Parathyroid adenoma (tissue), 2 donors: ENCODE data around the gene COX6B1.
A peak's percentile ranks its signal among the peaks of the same experiment; 100 is the strongest.

ENCODE experiments used
- H2AFZ ChIP-seq: fragments of 300-600 bp; sonication (generic); one replicate; pipeline ENCODE4 v1.7.0; 2017; ENCODE audit warnings: antibody characterized with exemption, mild to moderate bottlenecking
- H3K27ac ChIP-seq: fragments of 300-600 bp; sonication (generic); one replicate; pipeline ENCODE4 v1.7.0; 2017
- H3K27me3 ChIP-seq: fragments of 300-600 bp; sonication (generic); one replicate; pipeline ENCODE4 v1.7.0; 2017; ENCODE audit warnings: low read length; ENCODE audit not compliant: control insufficient read depth, insufficient read depth
- H3K36me3 ChIP-seq: fragments of 300-600 bp; sonication (generic); one replicate; pipeline ENCODE4 v1.7.0; 2017; ENCODE audit warnings: low read length; ENCODE audit not compliant: control insufficient read depth, insufficient read depth
- H3K4me1 ChIP-seq: fragments of 300-600 bp; sonication (generic); one replicate; pipeline ENCODE4 v1.7.0; 2017; ENCODE audit warnings: control low read depth
- H3K4me2 ChIP-seq: fragments of 300-600 bp; sonication (generic); one replicate; pipeline ENCODE4 v1.7.0; 2017; ENCODE audit warnings: low read length
- H3K4me3 ChIP-seq: fragments of 300-600 bp; sonication (generic); one replicate; pipeline ENCODE4 v1.7.0; 2017; ENCODE audit warnings: low read depth, low read length
- H3K79me2 ChIP-seq: fragments of 300-600 bp; sonication (generic); one replicate; pipeline ENCODE4 v1.7.0; 2017; ENCODE audit warnings: control low read depth
- H3K9ac ChIP-seq: fragments of 300-600 bp; sonication (generic); one replicate; pipeline ENCODE4 v1.7.0; 2017; ENCODE audit warnings: mild to moderate bottlenecking
- H3K9me3 ChIP-seq: fragments of 300-600 bp; sonication (generic); one replicate; pipeline ENCODE4 v1.7.0; 2017; ENCODE audit warnings: low read length; ENCODE audit not compliant: control insufficient read depth
- TF ChIP-seq, protein P1 (sequence below): fragments of 300-600 bp; sonication (generic); IDR thresholded peaks from one replicate; pipeline ENCODE4 v1.7.0; 2017; ENCODE audit warnings: antibody characterized with exemption, mild to moderate bottlenecking
- donor health status: primary hyperparathyroidism.

Gene COX6B1

DNA sequence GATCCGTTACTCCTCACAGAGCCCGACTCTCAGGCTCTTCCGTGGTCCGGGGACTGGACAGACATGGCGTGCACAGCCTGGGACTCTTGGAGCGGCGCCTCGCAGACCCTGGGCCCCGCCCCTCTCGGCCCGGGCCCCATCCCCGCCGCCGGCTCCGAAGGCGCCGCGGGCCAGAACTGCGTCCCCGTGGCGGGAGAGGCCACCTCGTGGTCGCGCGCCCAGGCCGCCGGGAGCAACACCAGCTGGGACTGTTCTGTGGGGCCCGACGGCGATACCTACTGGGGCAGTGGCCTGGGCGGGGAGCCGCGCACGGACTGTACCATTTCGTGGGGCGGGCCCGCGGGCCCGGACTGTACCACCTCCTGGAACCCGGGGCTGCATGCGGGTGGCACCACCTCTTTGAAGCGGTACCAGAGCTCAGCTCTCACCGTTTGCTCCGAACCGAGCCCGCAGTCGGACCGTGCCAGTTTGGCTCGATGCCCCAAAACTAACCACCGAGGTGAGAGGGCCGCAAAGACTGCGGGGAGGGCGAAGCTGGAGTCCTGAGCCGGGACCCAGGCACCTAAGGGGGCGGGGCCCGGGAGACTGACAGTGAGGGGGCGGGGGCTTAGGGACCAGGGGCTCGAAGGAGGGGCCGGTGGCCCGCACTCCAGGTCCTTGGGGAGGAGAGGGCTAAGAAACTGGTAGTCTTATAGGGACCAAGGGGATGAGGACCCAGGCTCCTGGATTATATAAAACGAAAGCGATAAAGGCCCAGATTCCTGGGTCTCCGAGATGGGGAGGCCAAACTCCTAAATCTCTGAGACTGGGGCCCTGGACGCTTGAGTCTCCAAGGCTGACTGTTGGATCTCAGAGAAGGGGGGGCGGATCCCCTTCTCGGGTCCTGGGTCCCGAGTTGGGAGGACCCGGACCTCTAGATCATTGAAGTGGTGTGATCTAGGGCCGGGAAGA, 4.6 kb upstream of the COX6B1 start:
- Histone ChIP-seq H3K9me3 (no peaks in the 10 kb centered on the region), H3K27me3 (no peaks in the 10 kb centered on the region), H3K4me1 (no peaks in the 10 kb centered on the region), H3K36me3 (no peaks in the 10 kb centered on the region), H3K4me3 (peak overlapping the region; percentile 81), H3K9ac (no peak overlapping the region), H3K4me2 (peak overlapping the region; percentile 99), H3K79me2 (peaks cover 6% of the 10 kb centered on the region), H3K27ac (peak overlapping the region; percentile 88), H2AFZ (peak overlapping the region; percentile 82)
- TF ChIP-seq, protein P1, sequence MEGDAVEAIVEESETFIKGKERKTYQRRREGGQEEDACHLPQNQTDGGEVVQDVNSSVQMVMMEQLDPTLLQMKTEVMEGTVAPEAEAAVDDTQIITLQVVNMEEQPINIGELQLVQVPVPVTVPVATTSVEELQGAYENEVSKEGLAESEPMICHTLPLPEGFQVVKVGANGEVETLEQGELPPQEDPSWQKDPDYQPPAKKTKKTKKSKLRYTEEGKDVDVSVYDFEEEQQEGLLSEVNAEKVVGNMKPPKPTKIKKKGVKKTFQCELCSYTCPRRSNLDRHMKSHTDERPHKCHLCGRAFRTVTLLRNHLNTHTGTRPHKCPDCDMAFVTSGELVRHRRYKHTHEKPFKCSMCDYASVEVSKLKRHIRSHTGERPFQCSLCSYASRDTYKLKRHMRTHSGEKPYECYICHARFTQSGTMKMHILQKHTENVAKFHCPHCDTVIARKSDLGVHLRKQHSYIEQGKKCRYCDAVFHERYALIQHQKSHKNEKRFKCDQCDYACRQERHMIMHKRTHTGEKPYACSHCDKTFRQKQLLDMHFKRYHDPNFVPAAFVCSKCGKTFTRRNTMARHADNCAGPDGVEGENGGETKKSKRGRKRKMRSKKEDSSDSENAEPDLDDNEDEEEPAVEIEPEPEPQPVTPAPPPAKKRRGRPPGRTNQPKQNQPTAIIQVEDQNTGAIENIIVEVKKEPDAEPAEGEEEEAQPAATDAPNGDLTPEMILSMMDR = no peak

DNA sequence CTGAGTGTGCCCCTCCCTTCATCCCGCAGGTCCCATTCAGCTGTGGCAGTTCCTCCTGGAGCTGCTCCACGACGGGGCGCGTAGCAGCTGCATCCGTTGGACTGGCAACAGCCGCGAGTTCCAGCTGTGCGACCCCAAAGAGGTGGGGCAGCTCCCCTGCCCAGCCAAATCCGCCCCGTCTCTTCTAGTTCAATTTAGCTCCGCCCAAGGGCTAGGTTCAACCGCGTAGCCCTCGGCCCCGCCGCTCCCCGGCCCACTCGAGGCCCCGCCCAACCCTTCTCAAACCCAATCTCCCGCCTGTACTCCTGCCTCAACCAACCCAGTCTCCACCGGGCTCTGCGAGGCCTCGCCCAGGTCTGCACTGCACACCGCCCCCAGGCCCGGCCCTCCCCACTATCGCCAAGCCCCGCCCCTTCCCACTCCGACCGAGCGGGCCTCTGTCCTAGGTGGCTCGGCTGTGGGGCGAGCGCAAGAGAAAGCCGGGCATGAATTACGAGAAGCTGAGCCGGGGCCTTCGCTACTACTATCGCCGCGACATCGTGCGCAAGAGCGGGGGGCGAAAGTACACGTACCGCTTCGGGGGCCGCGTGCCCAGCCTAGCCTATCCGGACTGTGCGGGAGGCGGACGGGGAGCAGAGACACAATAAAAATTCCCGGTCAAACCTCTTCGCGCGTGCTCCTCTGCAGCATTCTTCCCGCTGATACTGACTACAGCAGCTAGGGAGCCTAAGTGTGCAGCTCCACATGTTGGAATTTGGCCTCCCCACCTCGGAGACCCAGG, 3.7 kb upstream of the COX6B1 start:
- TF ChIP-seq, protein P1 = no peak
- peak overlapping the region; percentile 13 for H3K9ac ChIP-seq
- H3K4me3 ChIP-seq = peak overlapping the region; percentile 81
- no peaks in the 10 kb centered on the region for H3K4me1 ChIP-seq
- H3K27ac ChIP-seq = peak overlapping the region; percentile 88
- H3K4me2 ChIP-seq = peak overlapping the region; percentile 99
- H3K9me3 ChIP-seq = no peaks in the 10 kb centered on the region
- no peaks in the 10 kb centered on the region for H3K27me3 ChIP-seq
- no peaks in the 10 kb centered on the region for H3K36me3 ChIP-seq
- H3K79me2 ChIP-seq = peaks cover 13% of the 10 kb centered on the region
- H2AFZ ChIP-seq = peak overlapping the region; percentile 82

DNA sequence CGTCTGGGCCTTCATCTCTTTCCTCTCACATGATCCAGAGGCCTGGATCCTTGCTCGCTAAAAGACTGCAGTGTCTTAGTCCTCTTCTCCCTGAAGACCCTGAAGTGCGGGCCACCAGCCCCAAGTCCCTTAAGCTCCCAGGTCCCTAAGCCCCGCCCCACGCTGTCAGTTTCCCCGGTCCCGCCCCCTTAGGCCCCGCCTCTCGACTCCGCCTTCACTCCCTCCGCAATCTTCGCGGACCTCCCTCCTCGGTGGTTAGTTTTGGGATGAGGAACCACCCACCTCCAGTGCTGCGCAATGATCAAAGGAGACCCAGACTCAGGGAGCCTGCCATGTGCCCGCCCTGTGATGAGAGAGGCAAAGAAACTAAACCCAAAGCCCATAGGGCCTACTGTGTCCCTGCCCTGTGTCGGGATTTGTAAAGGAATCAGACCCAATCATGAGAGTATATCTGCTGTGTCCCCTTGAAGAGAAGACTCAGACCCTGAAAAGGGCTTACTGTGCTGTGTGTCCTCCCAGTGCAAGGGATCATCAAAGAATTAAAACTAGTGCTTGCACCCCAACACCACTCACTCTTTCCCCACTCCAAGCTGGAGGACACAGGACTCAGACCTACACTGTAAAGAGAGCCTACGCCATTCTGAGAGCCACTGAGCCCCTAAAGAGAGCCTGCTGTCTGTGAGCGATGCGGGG, 3.0 kb upstream of the COX6B1 start:
- H3K27ac ChIP-seq = peak overlapping the region; percentile 88
- H3K4me3 ChIP-seq = peak overlapping the region; percentile 81
- H3K9me3 ChIP-seq = no peaks in the 10 kb centered on the region
- H3K9ac ChIP-seq = peak overlapping the region; percentile 13
- H3K36me3 ChIP-seq = no peaks in the 10 kb centered on the region
- H2AFZ ChIP-seq = peak overlapping the region; percentile 82
- peak overlapping the region; percentile 99 for H3K4me2 ChIP-seq
- no peaks in the 10 kb centered on the region for H3K4me1 ChIP-seq
- peaks cover 17% of the 10 kb centered on the region for H3K79me2 ChIP-seq
- no peaks in the 10 kb centered on the region for H3K27me3 ChIP-seq
- TF ChIP-seq, protein P1 = no peak

DNA sequence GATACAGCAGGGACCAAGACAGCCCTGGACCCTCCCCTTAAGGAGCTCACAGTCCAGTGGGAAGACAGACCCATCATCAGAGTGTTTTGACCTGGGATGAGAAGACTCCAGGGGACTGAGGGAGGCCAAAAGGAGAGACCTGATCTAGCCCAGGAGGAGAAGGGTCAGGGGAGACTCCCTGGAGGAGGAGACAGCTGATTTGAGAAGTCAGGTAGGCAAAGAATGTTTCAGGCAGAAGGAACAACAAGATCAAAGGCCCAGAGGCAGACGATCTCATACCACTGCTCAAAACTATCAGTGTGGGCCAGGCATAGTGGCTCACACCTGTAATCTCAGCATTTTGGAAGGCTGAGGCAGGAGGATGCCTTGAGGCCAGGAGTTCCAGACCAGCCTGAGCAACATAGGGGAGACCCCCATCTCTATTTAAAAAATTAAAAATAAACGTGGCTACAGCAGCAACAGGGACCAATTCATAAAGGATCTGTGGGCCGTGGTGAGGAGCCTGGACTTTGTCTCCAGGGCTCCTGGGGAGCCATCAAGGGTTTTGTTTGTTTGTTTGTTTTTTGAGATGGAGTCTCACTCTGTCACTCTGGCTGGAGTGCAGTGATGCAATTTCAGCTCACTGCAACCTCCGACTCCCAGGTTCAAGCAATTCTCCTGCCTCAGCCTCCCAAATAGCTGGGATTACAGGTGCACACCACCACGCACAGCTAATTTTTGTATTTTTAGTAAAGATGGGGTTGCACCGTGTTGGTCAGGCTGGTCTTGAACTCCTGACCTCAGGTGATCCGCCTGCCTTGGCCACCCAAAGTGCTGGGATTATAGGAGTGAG, 2.2 kb upstream of the COX6B1 start:
- Histone ChIP-seq H3K27me3 (no peaks in the 10 kb centered on the region), H2AFZ (peak overlapping the region; percentile 82), H3K79me2 (peaks cover 17% of the 10 kb centered on the region), H3K9ac (no peak overlapping the region), H3K27ac (peak overlapping the region; percentile 88), H3K4me2 (no peak overlapping the region), H3K36me3 (no peaks in the 10 kb centered on the region), H3K4me1 (no peaks in the 10 kb centered on the region), H3K9me3 (no peaks in the 10 kb centered on the region), H3K4me3 (no peak overlapping the region)
- TF ChIP-seq, protein P1 = no peak
